GM12874 (cell line): ENCODE results near the gene TMIGD1.

Source experiments
- CTCF ChIP-seq: IDR thresholded peaks from 2 replicates; pipeline ENCODE4 v1.5.1; 2011; ENCODE audit warnings: low read depth, mild to moderate bottlenecking, control low read depth, low read length, moderate library complexity; ENCODE audit not compliant: insufficient read depth

Gene TMIGD1

GRCh38 chr17:30274887-30275286 lies 59.0 kb downstream of the TMIGD1 start:
- TF ChIP-seq CTCF, result no peak

- TF ChIP-seq CTCF, result no peak
Measured at GRCh38 chr17:30273373-30273772, 60.5 kb downstream of the TMIGD1 start.

- no peak for TF ChIP-seq CTCF
Measured at GRCh38 chr17:30271102-30271501, 62.8 kb downstream of the TMIGD1 start.

- TF ChIP-seq CTCF, result no peak
Measured at GRCh38 chr17:30267625-30268024, 66.2 kb downstream of the TMIGD1 start.
